CD14-positive monocyte (primary cell): ENCODE results near the gene C18orf63. TPM values are rescaled to one million over a fixed set of nuclear protein-coding genes. Genes with fewer than 3 reads are reported as not detected.
"Not testable (repeated sequence)": the region's sequence is repeated elsewhere in the genome, so short reads cannot be mapped to it uniquely, and the experiment has no call there.

Source experiments
- DNase-seq, 3 donors: peaks; one replicate each; pipeline ENCODE4 v3.0.0-alpha.2; 2011 to 2022
- H2AFZ ChIP-seq: 2 replicates; pipeline ENCODE4 v1.6.0; 2012; ENCODE audit warnings: mild to moderate bottlenecking, low read depth, low read length, inconsistent platforms; ENCODE audit not compliant: insufficient read depth, poor library complexity, severe bottlenecking
- H3K27ac ChIP-seq, 2 donors: 1 replicate in 1 of 2; 2 replicates in 1 of 2; pipeline ENCODE4 v1.5.1; 2012 to 2013; ENCODE audit warnings: low read length in 2 of 2, control low read depth in 1 of 2, inconsistent platforms in 1 of 2, low read depth in 1 of 2, mild to moderate bottlenecking in 1 of 2
- H3K27me3 ChIP-seq, 2 donors: one replicate each; pipeline versions ENCODE4 v1.6.0 to v1.6.1; 2011 to 2013; ENCODE audit warnings: low read length in 2 of 2; ENCODE audit not compliant: control insufficient read depth in 2 of 2, insufficient read depth in 2 of 2
- H3K36me3 ChIP-seq, 2 donors: replicated peaks in 1 of 2; 1 replicate in 1 of 2; 2 replicates in 1 of 2; pipeline versions ENCODE4 v1.5.1 to v1.6.1; 2012 to 2013; ENCODE audit warnings: low read length in 2 of 2, control low read depth in 1 of 2, inconsistent platforms in 1 of 2, mild to moderate bottlenecking in 1 of 2; ENCODE audit not compliant: insufficient read depth in 2 of 2, control insufficient read depth in 1 of 2
- H3K4me1 ChIP-seq, 2 donors: 1 replicate in 1 of 2; 2 replicates in 1 of 2; pipeline versions ENCODE4 v1.5.1 to v1.6.1; 2012 to 2013; ENCODE audit warnings: low read length in 2 of 2, control low read depth in 1 of 2, inconsistent platforms in 1 of 2, mild to moderate bottlenecking in 1 of 2, moderate library complexity in 1 of 2; ENCODE audit not compliant: insufficient read depth in 2 of 2, control insufficient read depth in 1 of 2
- H3K4me2 ChIP-seq: replicated peaks from 2 replicates; pipeline ENCODE3; 2012; ENCODE audit warnings: low read length, moderate library complexity, mild to moderate bottlenecking; ENCODE audit not compliant: poor library complexity, severe bottlenecking; ENCODE audit errors: extremely low read depth
- H3K4me3 ChIP-seq, 3 experiments: fragments of 200-600 bp in 1 of 3; sonication (generic) in 1 of 3; replicated peaks in 1 of 3; 1 replicate in 2 of 3; 2 replicates in 1 of 3; pipeline ENCODE4 v1.5.1; 2011 to 2013; ENCODE audit warnings: low read length in 3 of 3, mild to moderate bottlenecking in 3 of 3, control low read depth in 2 of 3, low read depth in 2 of 3, inconsistent platforms in 1 of 3, moderate library complexity in 1 of 3
- H3K79me2 ChIP-seq: 2 replicates; pipeline ENCODE4 v1.6.0; 2012; ENCODE audit warnings: mild to moderate bottlenecking, control low read depth, inconsistent platforms, low read length, moderate library complexity; ENCODE audit not compliant: insufficient read depth
- H3K9ac ChIP-seq: 2 replicates; pipeline ENCODE4 v1.6.0; 2017; ENCODE audit warnings: low read length, mild to moderate bottlenecking; ENCODE audit not compliant: insufficient read depth, poor library complexity, severe bottlenecking
- H3K9me3 ChIP-seq, 2 donors: replicated peaks in 1 of 2; 1 replicate in 1 of 2; 2 replicates in 1 of 2; pipeline versions ENCODE4 v1.5.1 to v1.6.1; 2012 to 2013; ENCODE audit warnings: low read length in 2 of 2, control low read depth in 1 of 2; ENCODE audit not compliant: control insufficient read depth in 1 of 2, insufficient read depth in 1 of 2
- H4K20me1 ChIP-seq: 2 replicates; pipeline ENCODE4 v1.6.0; 2012; ENCODE audit warnings: mild to moderate bottlenecking, low read length, control low read depth, moderate library complexity; ENCODE audit not compliant: insufficient read depth
- H3K27ac Mint-ChIP-seq, 7 donors: one replicate each; pipeline ENCODE4 v1.8.0; 2020; ENCODE audit warnings: mild to moderate bottlenecking in 7 of 7, mixed read lengths in 7 of 7, moderate library complexity in 6 of 7, inconsistent platforms in 2 of 7
- H3K27me3 Mint-ChIP-seq, 3 donors: one replicate each; pipeline ENCODE4 v1.8.0; 2021 to 2022; ENCODE audit warnings: low read depth in 3 of 3, mild to moderate bottlenecking in 3 of 3, mixed read lengths in 3 of 3, moderate library complexity in 3 of 3, inconsistent platforms in 1 of 3
- H3K36me3 Mint-ChIP-seq, 2 donors: one replicate each; pipeline ENCODE4 v1.8.0; 2020; ENCODE audit warnings: mixed read lengths in 2 of 2, inconsistent platforms in 1 of 2, mild to moderate bottlenecking in 1 of 2
- H3K4me1 Mint-ChIP-seq: one replicate; pipeline ENCODE4 v1.8.0; 2020; ENCODE audit warnings: mild to moderate bottlenecking, mixed read lengths
- H3K4me3 Mint-ChIP-seq, 2 donors: one replicate each; pipeline ENCODE4 v1.8.0; 2020; ENCODE audit warnings: mild to moderate bottlenecking in 2 of 2, mixed read lengths in 2 of 2, moderate library complexity in 1 of 2
- H3K9me3 Mint-ChIP-seq, 7 donors: one replicate each; pipeline ENCODE4 v1.8.0; 2020 to 2022; ENCODE audit warnings: mixed read lengths in 7 of 7, mild to moderate bottlenecking in 6 of 7, moderate library complexity in 6 of 7, inconsistent platforms in 2 of 7
- CTCF ChIP-seq: fragments of 200-600 bp; IDR thresholded peaks from one replicate; pipeline ENCODE4 v1.8.0; 2022; ENCODE audit warnings: antibody characterized with exemption, mild to moderate bottlenecking
- WGBS: methylation state at CpG from one replicate; pipeline ENCODE4 v1.1.5; 2013; ENCODE audit warnings: missing lambda C conversion rate; ENCODE audit not compliant: insufficient coverage; 5-methylcytosine and 5-hydroxymethylcytosine counted together
- intact Hi-C, 2 donors: fragments of 100-400 bp; cut with micrococcal nuclease; formaldehyde crosslinking; loops; one replicate each; pipeline versions ENCODE4 v1.15.0 to v1.15.1; 2023
- polyA plus RNA-seq, 3 donors: library from polyadenylated mRNA; depleted of rRNA in 1 of 3; unstranded in 2 of 3; stranded (reverse) in 1 of 3; fragments of 300-500 nt in 2 of 3; fragments of >200 nt in 1 of 3; fragmentation: Illumina TruSeq in 2 of 3; gene quantifications; 1 replicate in 2 of 3; 2 replicates in 1 of 3; pipeline ENCODE4 v1.2.3, GENCODE V29; 2012 to 2021

The C18orf63 gene
- polyA plus RNA-seq, 3 donors, result not detected

- DNase-seq, result no peak
- no peak overlapping the region for H3K4me2 ChIP-seq
- H3K4me3 ChIP-seq, result no peak overlapping the region
- H3K4me1 ChIP-seq, result peaks cover 4 to 16% of the 10 kb centered on the region in 2 donors
- no peaks in the 10 kb centered on the region for H4K20me1 ChIP-seq
- WGBS, result 96% methylated on average over 3 of the region's 11 CpGs
- intact Hi-C loops, result no loop called here
- H3K79me2 ChIP-seq, result no peaks in the 10 kb centered on the region
- Mint-ChIP-seq H3K27me3 (peaks cover 0 to 3% (median 0%) of the 10 kb centered on the region in 3 donors), H3K4me3 (no peak overlapping the region), H3K27ac (no peak overlapping the region), H3K9me3 (no peaks in the 10 kb centered on the region), H3K4me1 (peaks cover 30% of the 10 kb centered on the region), H3K36me3 (peaks cover 0 to 5% of the 10 kb centered on the region in 2 donors)
- H3K9me3 ChIP-seq, result no peaks in the 10 kb centered on the region
- H3K36me3 ChIP-seq, result no peaks in the 10 kb centered on the region
- H2AFZ ChIP-seq, result no peak overlapping the region
- no peak overlapping the region for H3K27ac ChIP-seq
- TF ChIP-seq CTCF, result no peak
- H3K9ac ChIP-seq, result no peak overlapping the region
- H3K27me3 ChIP-seq, result no peaks in the 10 kb centered on the region
Measured at GRCh38 chr18:74284191-74284979, 31.3 kb upstream of the C18orf63 start.

- H2AFZ ChIP-seq, result no peak overlapping the region
- H3K27me3 Mint-ChIP-seq, result peaks cover 0 to 3% (median 0%) of the 10 kb centered on the region in 3 donors
- H3K36me3 ChIP-seq, result no peaks in the 10 kb centered on the region
- H3K79me2 ChIP-seq, result no peaks in the 10 kb centered on the region
- H4K20me1 ChIP-seq, result no peaks in the 10 kb centered on the region
- TF ChIP-seq CTCF, result no peak
- H3K4me1 ChIP-seq, result peaks cover 4 to 19% of the 10 kb centered on the region in 2 donors
- no peak overlapping the region for H3K4me3 ChIP-seq
- no peak for DNase-seq
- H3K27me3 ChIP-seq, result no peaks in the 10 kb centered on the region
- WGBS, result 100% methylated on average over 1 of the region's 1 CpG
- H3K9me3 Mint-ChIP-seq, result no peaks in the 10 kb centered on the region
- H3K4me3 Mint-ChIP-seq, result no peak overlapping the region
- H3K27ac Mint-ChIP-seq, result no peak overlapping the region
- no peaks in the 10 kb centered on the region for H3K9me3 ChIP-seq
- no peak overlapping the region for H3K9ac ChIP-seq
- no peak overlapping the region for H3K4me2 ChIP-seq
- H3K27ac ChIP-seq, result no peak overlapping the region
- H3K36me3 Mint-ChIP-seq, result peaks cover 0 to 5% of the 10 kb centered on the region in 2 donors
- intact Hi-C loops, result no loop called here
- peaks cover 36% of the 10 kb centered on the region for H3K4me1 Mint-ChIP-seq
Measured at GRCh38 chr18:74284980-74285355, 30.7 kb upstream of the C18orf63 start.

- intact Hi-C loops, DNase-seq, H3K36me3 Mint-ChIP-seq, H3K4me3 ChIP-seq, H3K27me3 ChIP-seq, H2AFZ ChIP-seq, H3K4me2 ChIP-seq, H3K27me3 Mint-ChIP-seq, H3K36me3 ChIP-seq, H3K27ac ChIP-seq, H3K9ac ChIP-seq, H3K9me3 ChIP-seq, H3K79me2 ChIP-seq, H3K27ac Mint-ChIP-seq, H4K20me1 ChIP-seq, H3K4me3 Mint-ChIP-seq, H3K9me3 Mint-ChIP-seq: not testable (repeated sequence)
- no CpG with 5 or more reads among the region's 3 CpGs for WGBS
- H3K4me1 Mint-ChIP-seq, result peaks cover 36% of the 10 kb centered on the region
- peaks cover 4 to 21% of the 10 kb centered on the region in 2 donors for H3K4me1 ChIP-seq
Measured at GRCh38 chr18:74285583-74285982, 30.1 kb upstream of the C18orf63 start.
